ENCODE measurements around the gene HERPUD1. TPM values are rescaled to one million over a fixed set of nuclear protein-coding genes. Genes with fewer than 3 reads are reported as not detected.

The HERPUD1 gene
- polyA plus RNA-seq, 1 of the 3 experiments (the other 2 are of a cell fraction): 46.3 TPM

DNA sequence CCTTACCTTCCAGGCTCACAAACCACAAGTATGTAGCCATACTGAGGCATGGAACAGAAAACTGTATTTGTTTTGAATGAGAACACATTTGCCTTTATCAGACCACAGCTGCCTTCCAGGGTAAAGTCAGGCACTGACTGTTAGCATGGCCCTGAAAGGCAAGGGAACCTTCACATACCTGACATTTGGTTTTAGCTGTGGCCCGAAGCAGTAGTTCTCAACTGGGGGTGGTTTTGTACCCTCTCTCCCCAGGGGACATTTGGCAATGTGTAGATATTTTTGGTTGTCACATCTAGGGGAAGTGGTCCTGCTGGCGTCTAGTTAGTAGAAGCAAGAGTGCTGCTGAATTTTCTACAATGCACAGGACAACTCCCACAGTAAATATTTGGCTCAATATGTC is 9.2 kb downstream of the HERPUD1 start (continued):
- TF ChIP-seq, protein P1, sequence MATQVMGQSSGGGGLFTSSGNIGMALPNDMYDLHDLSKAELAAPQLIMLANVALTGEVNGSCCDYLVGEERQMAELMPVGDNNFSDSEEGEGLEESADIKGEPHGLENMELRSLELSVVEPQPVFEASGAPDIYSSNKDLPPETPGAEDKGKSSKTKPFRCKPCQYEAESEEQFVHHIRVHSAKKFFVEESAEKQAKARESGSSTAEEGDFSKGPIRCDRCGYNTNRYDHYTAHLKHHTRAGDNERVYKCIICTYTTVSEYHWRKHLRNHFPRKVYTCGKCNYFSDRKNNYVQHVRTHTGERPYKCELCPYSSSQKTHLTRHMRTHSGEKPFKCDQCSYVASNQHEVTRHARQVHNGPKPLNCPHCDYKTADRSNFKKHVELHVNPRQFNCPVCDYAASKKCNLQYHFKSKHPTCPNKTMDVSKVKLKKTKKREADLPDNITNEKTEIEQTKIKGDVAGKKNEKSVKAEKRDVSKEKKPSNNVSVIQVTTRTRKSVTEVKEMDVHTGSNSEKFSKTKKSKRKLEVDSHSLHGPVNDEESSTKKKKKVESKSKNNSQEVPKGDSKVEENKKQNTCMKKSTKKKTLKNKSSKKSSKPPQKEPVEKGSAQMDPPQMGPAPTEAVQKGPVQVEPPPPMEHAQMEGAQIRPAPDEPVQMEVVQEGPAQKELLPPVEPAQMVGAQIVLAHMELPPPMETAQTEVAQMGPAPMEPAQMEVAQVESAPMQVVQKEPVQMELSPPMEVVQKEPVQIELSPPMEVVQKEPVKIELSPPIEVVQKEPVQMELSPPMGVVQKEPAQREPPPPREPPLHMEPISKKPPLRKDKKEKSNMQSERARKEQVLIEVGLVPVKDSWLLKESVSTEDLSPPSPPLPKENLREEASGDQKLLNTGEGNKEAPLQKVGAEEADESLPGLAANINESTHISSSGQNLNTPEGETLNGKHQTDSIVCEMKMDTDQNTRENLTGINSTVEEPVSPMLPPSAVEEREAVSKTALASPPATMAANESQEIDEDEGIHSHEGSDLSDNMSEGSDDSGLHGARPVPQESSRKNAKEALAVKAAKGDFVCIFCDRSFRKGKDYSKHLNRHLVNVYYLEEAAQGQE (IDR thresholded peaks at IDR 0.05; ENCODE audit: low read depth, low read length): no peak
- TF ChIP-seq TAF1 (IDR thresholded peaks at IDR 0.05; ENCODE audit: borderline replicate concordance, low read depth, low read length) (no peak), MXI1 (IDR thresholded peaks at IDR 0.05; ENCODE audit: low read depth, low read length) (no peak), GATA2 (CRISPR knock-in tag; IDR thresholded peaks at IDR 0.05) (no peak), MEF2A (IDR thresholded peaks at IDR 0.05; ENCODE audit: borderline replicate concordance, low read depth) (no peak)
- TF ChIP-seq, protein P2, sequence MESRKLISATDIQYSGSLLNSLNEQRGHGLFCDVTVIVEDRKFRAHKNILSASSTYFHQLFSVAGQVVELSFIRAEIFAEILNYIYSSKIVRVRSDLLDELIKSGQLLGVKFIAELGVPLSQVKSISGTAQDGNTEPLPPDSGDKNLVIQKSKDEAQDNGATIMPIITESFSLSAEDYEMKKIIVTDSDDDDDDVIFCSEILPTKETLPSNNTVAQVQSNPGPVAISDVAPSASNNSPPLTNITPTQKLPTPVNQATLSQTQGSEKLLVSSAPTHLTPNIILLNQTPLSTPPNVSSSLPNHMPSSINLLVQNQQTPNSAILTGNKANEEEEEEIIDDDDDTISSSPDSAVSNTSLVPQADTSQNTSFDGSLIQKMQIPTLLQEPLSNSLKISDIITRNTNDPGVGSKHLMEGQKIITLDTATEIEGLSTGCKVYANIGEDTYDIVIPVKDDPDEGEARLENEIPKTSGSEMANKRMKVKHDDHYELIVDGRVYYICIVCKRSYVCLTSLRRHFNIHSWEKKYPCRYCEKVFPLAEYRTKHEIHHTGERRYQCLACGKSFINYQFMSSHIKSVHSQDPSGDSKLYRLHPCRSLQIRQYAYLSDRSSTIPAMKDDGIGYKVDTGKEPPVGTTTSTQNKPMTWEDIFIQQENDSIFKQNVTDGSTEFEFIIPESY (IDR thresholded peaks at IDR 0.05; ENCODE audit: borderline replicate concordance, low read depth): no peak

DNA sequence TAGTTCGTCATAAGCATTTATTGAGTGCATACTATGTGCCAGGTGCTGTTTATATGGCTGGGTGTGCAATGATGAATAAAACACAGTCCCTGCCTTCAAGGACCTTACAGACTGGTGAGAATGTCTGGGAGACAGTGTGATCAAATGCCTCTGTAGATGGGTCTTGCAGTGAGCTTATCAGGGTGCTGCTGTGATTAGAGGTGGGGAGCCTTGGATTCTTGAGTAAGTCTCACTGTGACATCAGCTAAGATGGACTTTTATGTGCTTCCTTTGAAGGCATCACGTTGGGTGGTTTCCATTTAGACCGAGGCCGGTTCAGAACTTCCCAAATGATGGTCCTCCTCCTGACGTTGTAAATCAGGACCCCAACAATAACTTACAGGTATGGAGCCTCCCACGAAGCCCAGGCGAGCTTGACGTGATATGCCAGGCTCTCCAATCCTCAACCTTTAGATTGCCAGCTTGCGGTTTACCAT is 10.0 kb downstream of the HERPUD1 start:
- Histone ChIP-seq H3K9me2 (no peaks in the 10 kb centered on the region), H3K27me3 (ENCODE audit: insufficient read depth) (no peaks in the 10 kb centered on the region), H3K4me2 (no peak overlapping the region), H4K20me1 (ENCODE audit: insufficient read depth) (peaks cover 53% of the 10 kb centered on the region), H2AFZ (ENCODE audit: low read depth) (no peak overlapping the region), H3K79me2 (ENCODE audit: insufficient read depth) (peaks cover 36% of the 10 kb centered on the region), H3K36me3 (replicated peaks in 1 of 2; ENCODE audit: control insufficient read depth in 1 of 2, insufficient read depth in 2 of 2, low read length in 1 of 2) (peaks cover 78 to 81% of the 10 kb centered on the region in 2 experiments), H3K27ac (ENCODE audit: low read depth in 2 of 2, low read length in 1 of 2) (no peak overlapping the region), H3K9ac (no peak overlapping the region), H3K9me3 (no peaks in the 10 kb centered on the region), H3K4me3 (ENCODE audit: low read depth in 2 of 2, low read length in 1 of 2) (no peak overlapping the region), H3F3A (replicated peaks; ENCODE audit: insufficient read depth) (peaks cover 46% of the 10 kb centered on the region), H3K4me1 (ENCODE audit: control insufficient read depth in 1 of 2, insufficient read depth in 2 of 2, low read depth in 1 of 2, low read length in 1 of 2) (peaks cover 0 to 4% of the 10 kb centered on the region in 2 experiments; a peak in 1 of 4 replicates)
- no peak for DNase-seq
- ChIA-PET CTCF (interaction anchor here (1.0 to 1.7 kb wide), 4 partner anchors 9 to 79 kb away, joined by 3 to 12 read pairs (median 6); no protein-coding TSS in a partner anchor), POLR2A (interaction anchor here (1.1 kb wide), 2 partner anchors 10 to 151 kb away, joined by 3 read pairs; no protein-coding TSS in a partner anchor)
- WGBS (ENCODE audit: low lambda C conversion rate): 80% methylated on average over 9 of the region's 9 CpGs
- TF ChIP-seq JUND (IDR thresholded peaks at IDR 0.05): no peak
- TF ChIP-seq EP300 (IDR thresholded peaks at IDR 0.05; ENCODE audit: borderline replicate concordance in 1 of 2, low read depth in 1 of 2, low read length in 1 of 2): no peak
- no peak for TF ChIP-seq SMC3 (IDR thresholded peaks at IDR 0.05; ENCODE audit: low read depth, low read length)
- TF ChIP-seq USF2 (IDR thresholded peaks at IDR 0.05; ENCODE audit: borderline replicate concordance, low read depth, low read length): no peak
- TF ChIP-seq, protein P1 (IDR thresholded peaks at IDR 0.05; ENCODE audit: low read depth, low read length): no peak
- TF ChIP-seq CTCF (IDR thresholded peaks at IDR 0.05): no peak
- TF ChIP-seq RCOR1 (IDR thresholded peaks at IDR 0.05; ENCODE audit: low read length): no peak
- no peak for TF ChIP-seq EZH2phosphoT487 (IDR thresholded peaks at IDR 0.05; ENCODE audit: borderline replicate concordance, low read depth)
- TF ChIP-seq TCF12 (IDR thresholded peaks at IDR 0.05): no peak
- no peak for TF ChIP-seq NRF1 (IDR thresholded peaks at IDR 0.05; ENCODE audit: low read depth, low read length)
- TF ChIP-seq MEF2A (IDR thresholded peaks at IDR 0.05; ENCODE audit: borderline replicate concordance, low read depth): no peak
- TF ChIP-seq MXI1 (IDR thresholded peaks at IDR 0.05; ENCODE audit: low read depth, low read length): no peak
- TF ChIP-seq PBX3 (IDR thresholded peaks at IDR 0.05): no peak

All from SK-N-SH (cell line).